Adipocyte (in vitro differentiated cells): Measurements from ENCODE around the gene AUTS2.

ENCODE experiments used
- DNase-seq: peaks from one replicate; pipeline ENCODE4 v3.0.0-alpha.2; 2015; ENCODE audit warnings: low read depth
- H3K27me3 ChIP-seq: replicated peaks from 2 replicates; pipeline ENCODE4 v1.7.0; 2013; ENCODE audit warnings: mild to moderate bottlenecking, low read length, moderate library complexity; ENCODE audit not compliant: control insufficient read depth, insufficient read depth
- H3K36me3 ChIP-seq: 2 replicates; pipeline ENCODE4 v1.7.0; 2013; ENCODE audit warnings: low read length, mild to moderate bottlenecking, moderate library complexity; ENCODE audit not compliant: control insufficient read depth, insufficient read depth, severe bottlenecking
- H3K4me1 ChIP-seq: 2 replicates; pipeline ENCODE4 v1.7.0; 2013; ENCODE audit warnings: mild to moderate bottlenecking, low read length, moderate library complexity; ENCODE audit not compliant: control insufficient read depth, insufficient read depth
- H3K4me3 ChIP-seq: 2 replicates; pipeline ENCODE4 v1.7.0; 2013; ENCODE audit warnings: mild to moderate bottlenecking, low read length, moderate library complexity
- H3K9ac ChIP-seq: 2 replicates; pipeline ENCODE4 v1.7.0; 2013; ENCODE audit warnings: mild to moderate bottlenecking, low read length, moderate library complexity
- H3K9me3 ChIP-seq: 2 replicates; pipeline ENCODE4 v1.7.0; 2013; ENCODE audit warnings: mild to moderate bottlenecking, low read length, moderate library complexity; ENCODE audit not compliant: control insufficient read depth

The AUTS2 gene

DNA sequence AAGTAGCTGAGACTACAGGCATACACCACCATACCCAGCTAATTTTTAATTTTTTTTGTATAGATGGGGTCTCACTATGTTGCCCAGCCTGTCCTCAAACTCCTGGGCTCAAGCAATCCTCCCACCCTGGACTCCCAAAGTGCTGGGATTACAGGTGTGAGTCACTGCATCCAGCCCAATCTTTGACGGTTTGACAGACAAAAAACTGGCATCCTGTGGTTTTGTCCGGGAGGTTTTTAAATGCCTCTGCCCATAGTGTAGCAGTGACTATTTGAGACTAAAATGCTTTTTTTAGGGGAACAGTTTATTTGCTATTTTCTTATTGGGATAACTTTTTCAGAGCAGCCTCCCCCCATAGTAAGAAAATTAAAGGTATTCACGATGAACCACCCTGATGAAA is 1010.0 kb downstream of the AUTS2 start:
- Histone ChIP-seq H3K9ac (no peak overlapping the region), H3K36me3 (no peaks in the 10 kb centered on the region), H3K4me3 (no peak overlapping the region), H3K27me3 (peaks cover 8% of the 10 kb centered on the region), H3K9me3 (peaks cover 12% of the 10 kb centered on the region), H3K4me1 (no peaks in the 10 kb centered on the region)
- no peak for DNase-seq

DNA sequence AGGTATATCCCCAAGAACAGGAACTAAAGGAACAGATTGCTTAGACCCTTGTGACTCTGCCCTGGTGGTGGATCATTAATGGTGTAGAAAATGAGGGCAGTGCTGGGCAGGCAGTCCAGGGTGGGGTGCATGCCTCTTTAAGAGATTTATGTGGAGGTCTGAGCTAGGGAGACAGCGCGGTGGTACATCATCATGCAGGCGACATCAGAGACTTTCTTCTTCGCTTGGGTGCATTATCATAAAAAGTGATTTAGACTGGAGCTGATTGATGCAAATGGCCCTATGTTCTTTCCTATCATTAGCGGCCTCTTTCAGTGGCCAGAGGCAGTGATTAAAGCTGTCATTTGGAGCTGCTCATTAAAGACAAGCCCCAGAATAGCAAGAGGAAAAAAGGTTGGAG is 1014.5 kb downstream of the AUTS2 start:
- Histone ChIP-seq H3K4me3 (no peak overlapping the region), H3K27me3 (peaks cover 8% of the 10 kb centered on the region), H3K36me3 (no peaks in the 10 kb centered on the region), H3K4me1 (peaks cover 14% of the 10 kb centered on the region), H3K9ac (no peak overlapping the region), H3K9me3 (no peaks in the 10 kb centered on the region)
- no peak for DNase-seq

DNA sequence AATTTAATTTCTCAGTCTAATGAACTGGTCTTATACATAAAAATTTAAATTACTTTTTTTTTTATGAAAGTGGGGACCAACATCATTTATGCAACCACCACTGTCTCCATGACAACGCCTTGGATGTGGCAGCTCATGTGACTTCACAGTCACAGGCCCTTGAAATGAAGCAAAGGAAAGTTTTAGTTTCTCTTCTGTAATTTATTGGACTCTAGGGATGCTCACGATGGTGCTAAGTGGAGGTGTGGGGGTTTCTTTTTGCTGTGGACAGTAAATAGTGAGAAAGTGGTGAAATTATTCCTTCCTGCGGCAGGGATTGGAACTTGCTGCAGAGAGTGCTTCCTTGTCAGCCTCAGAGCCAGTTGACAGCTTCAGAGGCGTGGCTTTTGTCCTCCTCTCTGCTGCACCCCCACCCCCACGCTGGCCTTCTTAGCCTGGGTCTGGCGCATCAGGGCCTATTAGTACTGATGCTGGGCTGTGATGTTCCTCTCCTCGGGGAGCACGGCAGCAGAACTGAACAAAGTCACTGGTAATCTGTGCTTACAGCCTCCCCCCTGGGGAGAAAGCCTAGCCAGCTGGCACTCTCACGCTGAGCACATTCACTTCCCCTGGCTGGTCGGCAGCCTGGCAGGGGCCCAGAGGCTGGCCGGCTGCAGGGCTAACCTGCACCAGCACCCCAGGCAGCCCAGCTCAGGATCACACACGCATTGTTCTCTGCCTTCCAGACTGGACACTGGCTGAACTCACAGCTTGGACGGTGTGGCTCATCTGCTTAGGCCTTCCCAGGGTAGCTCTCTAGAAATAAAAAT is 1016.2 kb downstream of the AUTS2 start:
- H3K9ac ChIP-seq: no peak overlapping the region
- no peaks in the 10 kb centered on the region for H3K9me3 ChIP-seq
- peak; percentile 42 for DNase-seq
- H3K27me3 ChIP-seq: peaks cover 8% of the 10 kb centered on the region
- peaks cover 14% of the 10 kb centered on the region for H3K4me1 ChIP-seq
- H3K4me3 ChIP-seq: peak overlapping the region; percentile 43
- no peaks in the 10 kb centered on the region for H3K36me3 ChIP-seq

DNA sequence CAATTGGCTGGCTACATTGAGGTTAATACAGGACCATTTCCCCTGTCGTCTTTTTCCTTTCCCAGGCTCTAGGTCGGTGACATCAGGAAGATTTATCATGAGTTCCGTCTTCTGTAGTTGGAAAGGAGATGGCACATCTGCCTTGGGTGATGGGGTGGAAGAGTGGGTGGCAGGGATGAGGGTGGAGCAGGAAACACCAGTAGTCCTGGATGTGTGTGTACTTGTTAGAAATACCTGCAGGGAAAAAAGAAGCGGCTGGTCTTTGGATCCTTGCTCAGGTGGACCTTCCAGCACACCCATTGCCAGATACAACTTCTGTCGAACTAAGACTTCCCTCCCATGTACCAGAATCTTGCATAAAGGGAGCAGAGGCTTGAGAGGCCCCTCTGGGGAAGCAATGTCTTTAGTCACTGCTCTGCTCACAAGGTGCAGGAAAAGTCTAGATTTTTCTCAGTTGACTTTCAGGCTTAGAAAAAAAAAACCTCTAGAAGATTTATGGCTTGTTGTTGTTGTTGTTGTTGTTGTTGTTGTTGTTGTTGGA is 1016.9 kb downstream of the AUTS2 start:
- Histone ChIP-seq H3K4me1 (peaks cover 14% of the 10 kb centered on the region), H3K9me3 (no peaks in the 10 kb centered on the region), H3K4me3 (no peak overlapping the region), H3K9ac (no peak overlapping the region), H3K36me3 (no peaks in the 10 kb centered on the region), H3K27me3 (peaks cover 8% of the 10 kb centered on the region)
- DNase-seq: no peak

DNA sequence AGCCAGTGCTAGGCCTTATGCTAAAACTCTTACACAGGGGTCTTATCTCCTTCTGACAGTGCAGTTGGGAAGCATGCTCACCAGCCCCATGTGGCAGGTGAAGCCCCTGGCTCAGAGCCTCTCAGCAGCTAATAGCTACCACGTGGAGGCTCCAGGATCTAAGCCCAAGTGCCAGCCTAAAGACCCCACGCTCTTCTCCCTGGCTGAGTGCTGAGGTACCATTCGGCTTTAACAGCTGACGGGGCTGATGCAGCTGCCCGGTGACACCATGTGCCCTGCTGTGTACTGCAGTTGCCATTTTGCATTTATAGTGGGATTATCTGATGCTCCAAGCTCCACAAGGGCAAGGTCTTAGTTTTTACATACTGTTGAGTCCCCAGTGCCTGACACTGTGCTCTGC is 1017.9 kb downstream of the AUTS2 start:
- DNase-seq: no peak
- Histone ChIP-seq H3K27me3 (peaks cover 8% of the 10 kb centered on the region), H3K9me3 (no peaks in the 10 kb centered on the region), H3K4me1 (peaks cover 14% of the 10 kb centered on the region), H3K9ac (no peak overlapping the region), H3K36me3 (no peaks in the 10 kb centered on the region), H3K4me3 (no peak overlapping the region)

DNA sequence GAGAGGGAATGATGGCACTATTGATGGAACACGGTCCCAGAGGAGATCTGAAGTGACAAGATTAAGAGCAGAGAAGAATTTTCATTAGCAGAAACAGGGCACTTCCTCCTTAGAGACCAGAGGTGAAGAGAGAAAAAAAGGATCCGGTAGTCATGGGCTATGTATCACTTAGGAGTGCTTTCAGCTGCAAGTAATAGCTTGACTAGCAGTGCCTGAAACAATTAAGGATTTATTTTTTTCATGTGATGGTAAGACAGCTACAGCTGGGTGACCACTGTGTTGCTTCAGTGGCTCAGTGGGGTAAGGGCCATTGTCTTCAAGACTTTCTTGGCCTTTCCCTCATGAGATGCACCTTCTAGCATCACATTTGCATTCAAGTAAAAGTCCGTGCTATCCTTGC is 1018.5 kb downstream of the AUTS2 start:
- H3K4me1 ChIP-seq: peaks cover 14% of the 10 kb centered on the region
- peaks cover 8% of the 10 kb centered on the region for H3K27me3 ChIP-seq
- H3K36me3 ChIP-seq: no peaks in the 10 kb centered on the region
- DNase-seq: no peak
- no peak overlapping the region for H3K4me3 ChIP-seq
- H3K9ac ChIP-seq: no peak overlapping the region
- H3K9me3 ChIP-seq: no peaks in the 10 kb centered on the region

DNA sequence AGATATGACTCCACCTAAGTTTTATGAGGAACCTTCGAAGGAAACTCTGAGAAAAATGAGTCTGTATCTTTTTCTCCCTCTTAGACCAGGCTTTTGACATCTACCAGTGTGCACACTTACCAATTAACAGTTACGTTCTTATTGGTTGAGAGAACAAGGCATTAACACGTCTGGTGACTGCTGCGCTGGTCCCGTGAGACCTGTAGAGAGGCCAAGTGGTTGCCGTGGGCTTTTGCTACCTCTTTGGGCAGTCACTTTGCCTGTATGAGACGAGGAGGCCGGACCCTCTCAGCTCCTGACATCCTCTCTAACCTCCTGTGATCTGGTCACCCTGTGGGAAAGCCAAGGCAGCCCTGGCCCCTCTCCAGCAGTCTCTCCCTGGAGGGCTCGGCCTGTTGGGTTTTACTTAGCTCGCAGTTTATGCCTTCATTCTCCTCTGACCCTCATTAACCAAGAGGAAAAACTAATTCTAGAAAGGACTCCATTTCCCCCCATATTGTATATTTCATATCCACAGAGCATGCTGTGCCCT is 1019.8 kb downstream of the AUTS2 start:
- Histone ChIP-seq H3K4me3 (no peak overlapping the region), H3K36me3 (no peaks in the 10 kb centered on the region), H3K27me3 (peaks cover under 1% of the 10 kb centered on the region), H3K9ac (no peak overlapping the region), H3K9me3 (no peaks in the 10 kb centered on the region), H3K4me1 (peaks cover 14% of the 10 kb centered on the region)
- no peak for DNase-seq

DNA sequence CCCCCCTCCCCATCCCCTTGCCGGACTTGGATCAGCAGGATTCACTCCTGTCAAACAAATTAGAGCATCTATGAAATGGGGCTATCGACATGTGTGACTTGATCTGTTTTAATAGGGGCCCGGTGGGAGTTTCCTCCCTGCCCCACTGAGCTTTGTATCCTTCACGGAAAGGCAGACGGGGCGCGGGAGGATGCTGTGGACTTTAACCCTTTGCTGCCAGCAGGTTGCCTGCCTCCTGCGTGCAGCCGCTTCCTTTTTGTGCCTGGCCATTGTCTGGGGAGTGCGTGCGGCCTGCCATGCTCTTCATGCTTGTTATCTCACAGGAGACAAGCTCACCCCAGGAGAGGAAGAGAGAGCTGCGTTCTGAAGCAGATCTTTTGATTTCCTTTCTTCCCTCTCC is 1020.9 kb downstream of the AUTS2 start:
- DNase-seq: no peak
- H3K36me3 ChIP-seq: no peaks in the 10 kb centered on the region
- H3K9ac ChIP-seq: no peak overlapping the region
- peaks cover 10% of the 10 kb centered on the region for H3K4me1 ChIP-seq
- H3K9me3 ChIP-seq: no peaks in the 10 kb centered on the region
- H3K4me3 ChIP-seq: no peak overlapping the region
- peaks cover 3% of the 10 kb centered on the region for H3K27me3 ChIP-seq

DNA sequence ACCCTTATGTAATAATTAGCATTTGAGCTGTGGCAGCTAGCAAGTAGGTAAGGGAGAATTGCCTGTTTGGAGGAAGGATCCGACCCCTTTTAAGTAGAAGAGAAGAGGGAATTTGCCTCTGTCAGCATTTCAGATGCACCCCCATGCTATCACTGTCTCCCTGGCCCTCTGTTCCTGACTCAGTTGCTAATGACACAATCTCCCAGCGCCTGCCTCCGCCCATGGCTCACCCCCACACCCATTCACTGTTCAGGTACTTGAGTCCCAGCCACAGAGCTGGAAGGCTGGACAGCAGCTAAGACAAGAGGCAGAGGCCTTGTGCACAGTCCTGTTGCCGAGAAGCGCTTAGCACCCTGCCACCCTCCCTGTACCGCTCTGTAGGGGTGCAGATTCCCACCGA is 1021.4 kb downstream of the AUTS2 start:
- Histone ChIP-seq H3K27me3 (peaks cover 3% of the 10 kb centered on the region), H3K9me3 (no peaks in the 10 kb centered on the region), H3K9ac (no peak overlapping the region), H3K4me1 (peaks cover 5% of the 10 kb centered on the region), H3K36me3 (no peaks in the 10 kb centered on the region), H3K4me3 (no peak overlapping the region)
- no peak for DNase-seq

DNA sequence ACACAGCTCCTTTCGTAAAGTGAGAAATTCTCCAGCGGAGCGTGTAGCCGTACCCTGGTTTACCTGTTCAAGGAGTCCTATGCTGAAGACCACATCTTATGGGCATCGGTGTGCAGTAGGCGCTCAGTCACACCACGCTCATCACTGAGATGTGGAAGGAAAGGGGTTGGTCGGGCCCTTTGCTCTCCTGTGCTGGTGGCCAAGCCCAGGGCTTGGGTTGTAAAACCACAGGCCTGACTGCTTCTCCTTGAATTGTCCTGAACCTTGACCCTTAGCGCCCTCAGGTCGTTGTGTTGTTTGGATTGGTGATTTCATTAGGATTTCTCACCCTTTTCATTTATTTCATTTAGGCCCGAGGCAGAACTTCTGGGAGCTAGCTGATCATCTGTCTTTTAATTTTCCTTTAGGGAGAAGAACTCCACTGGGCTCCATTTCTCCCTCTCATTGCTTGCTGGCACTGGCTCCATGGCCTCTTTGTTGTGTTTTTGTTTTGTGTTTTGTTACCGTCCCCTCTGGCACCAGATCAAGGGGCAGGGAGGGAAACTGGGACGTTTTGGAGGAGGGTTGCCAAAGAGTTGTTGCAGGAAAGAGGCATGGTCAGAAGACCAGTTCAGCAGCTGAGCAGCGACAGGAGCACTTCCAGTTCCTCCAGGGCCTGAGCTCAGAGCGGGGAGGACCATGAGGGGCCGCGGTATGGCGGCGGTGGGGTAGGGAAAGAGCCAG is 1022.2 kb downstream of the AUTS2 start:
- DNase-seq: no peak
- Histone ChIP-seq H3K27me3 (peaks cover 3% of the 10 kb centered on the region), H3K36me3 (no peaks in the 10 kb centered on the region)

DNA sequence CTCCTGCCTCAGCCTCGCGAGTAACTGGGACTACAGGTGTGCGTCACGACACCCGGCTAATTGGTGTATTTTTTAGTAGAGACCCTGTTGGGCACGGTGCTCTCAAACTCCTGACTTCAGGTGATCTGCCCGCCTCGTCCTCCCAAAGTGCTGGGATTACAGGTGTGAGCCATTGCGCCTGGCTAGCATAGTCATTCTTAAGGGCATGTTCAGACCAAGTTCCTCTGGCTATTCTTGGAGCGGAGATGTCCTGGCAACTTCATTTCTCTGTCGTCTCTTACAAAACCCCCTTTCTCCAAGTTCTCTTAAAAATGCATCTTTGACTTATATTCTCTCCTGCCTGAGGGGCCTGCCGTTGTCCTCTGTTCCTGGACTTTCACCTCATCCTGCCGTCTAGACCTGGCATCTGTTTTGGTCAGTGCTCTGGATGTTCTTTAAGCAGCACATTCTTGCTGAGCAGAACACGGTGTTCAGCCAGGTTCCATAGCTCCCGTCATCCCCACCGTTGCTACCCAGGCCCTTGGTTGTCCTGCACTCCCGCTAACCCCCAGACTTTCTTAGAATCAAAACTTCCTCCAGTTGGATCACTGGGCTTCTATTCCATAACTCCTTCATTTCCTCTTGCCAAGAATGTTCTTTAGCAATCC is 1023.8 kb downstream of the AUTS2 start:
- H3K9me3 ChIP-seq: no peaks in the 10 kb centered on the region
- no peak for DNase-seq
- no peaks in the 10 kb centered on the region for H3K4me1 ChIP-seq
- no peaks in the 10 kb centered on the region for H3K36me3 ChIP-seq
- H3K9ac ChIP-seq: no peak overlapping the region
- H3K4me3 ChIP-seq: no peak overlapping the region
- H3K27me3 ChIP-seq: peaks cover 3% of the 10 kb centered on the region

More for the DNA sequence above, 1022.2 kb downstream of the AUTS2 start:
- no peaks in the 10 kb centered on the region for H3K9me3 ChIP-seq
- no peak overlapping the region for H3K4me3 ChIP-seq
- no peaks in the 10 kb centered on the region for H3K4me1 ChIP-seq
- H3K9ac ChIP-seq: no peak overlapping the region
